Karpas-422 (cell line): ENCODE results near the gene FAM89B. TPM values are rescaled to one million over a fixed set of nuclear protein-coding genes. Genes with fewer than 3 reads are reported as not detected.

Source experiments
- DNase-seq: peaks from one replicate; pipeline ENCODE4 v3.0.0-alpha.2; 2015
- H2AFZ ChIP-seq: fragments of 200-600 bp; sonication (generic); 2 replicates; pipeline ENCODE4 v1.6.1; 2014; ENCODE audit warnings: antibody characterized with exemption, low read length, mixed read lengths
- H3K27ac ChIP-seq: fragments of 200-600 bp; sonication (generic); 2 replicates; pipeline ENCODE4 v1.5.1; 2014; ENCODE audit warnings: mild to moderate bottlenecking, low read length, moderate library complexity
- H3K27me3 ChIP-seq: fragments of 200-600 bp; sonication (generic); 2 replicates; pipeline ENCODE4 v1.6.1; 2014; ENCODE audit warnings: low read length, mixed read lengths
- H3K36me3 ChIP-seq: fragments of 200-600 bp; sonication (generic); 2 replicates; pipeline ENCODE4 v1.6.1; 2014; ENCODE audit warnings: low read length, mixed read lengths; ENCODE audit not compliant: insufficient read depth
- H3K4me1 ChIP-seq: fragments of 200-600 bp; sonication (generic); 2 replicates; pipeline ENCODE4 v1.6.1; 2014; ENCODE audit warnings: mild to moderate bottlenecking, low read length, mixed read lengths
- H3K4me2 ChIP-seq: fragments of 200-600 bp; sonication (generic); 2 replicates; pipeline ENCODE4 v1.6.1; 2014; ENCODE audit warnings: low read length, low read depth, mild to moderate bottlenecking; ENCODE audit not compliant: poor library complexity, severe bottlenecking
- H3K4me3 ChIP-seq: fragments of 200-600 bp; sonication (generic); 2 replicates; pipeline ENCODE4 v1.5.1; 2014; ENCODE audit warnings: mild to moderate bottlenecking, antibody characterized with exemption, low read length, mixed read lengths
- H3K79me2 ChIP-seq: fragments of 200-600 bp; sonication (generic); 2 replicates; pipeline ENCODE4 v1.6.1; 2014; ENCODE audit warnings: mild to moderate bottlenecking, low read length, mixed read lengths
- H3K9ac ChIP-seq: fragments of 200-600 bp; sonication (generic); 2 replicates; pipeline ENCODE4 v1.6.0; 2014; ENCODE audit warnings: low read length
- H3K9me2 ChIP-seq: fragments of 200-600 bp; sonication (generic), shearing (Covaris generic); replicated peaks from 2 replicates; pipeline ENCODE4 v1.6.0; 2014; ENCODE audit warnings: mild to moderate bottlenecking, low read length, moderate library complexity; ENCODE audit not compliant: insufficient read depth
- H3K9me3 ChIP-seq: fragments of 300-700, 200-600 bp; sonication (generic); 2 replicates; pipeline ENCODE4 v1.6.1; 2014; ENCODE audit warnings: low read length, mixed read lengths
- H4K20me1 ChIP-seq: fragments of 200-600 bp; sonication (generic); 2 replicates; pipeline ENCODE4 v1.6.1; 2014; ENCODE audit warnings: mild to moderate bottlenecking, antibody characterized with exemption, low read length, low read depth; ENCODE audit not compliant: insufficient read depth
- total RNA-seq: library from RNA; depleted of rRNA; stranded (reverse); fragments of >200 nt; shearing (Covaris generic); gene quantifications from 2 replicates; pipeline ENCODE4 v1.2.3, GENCODE V29; 2014; ENCODE audit warnings: low replicate concordance

The FAM89B gene
- total RNA-seq, 1 experiment from 2014 or later = 14.2 TPM

DNA sequence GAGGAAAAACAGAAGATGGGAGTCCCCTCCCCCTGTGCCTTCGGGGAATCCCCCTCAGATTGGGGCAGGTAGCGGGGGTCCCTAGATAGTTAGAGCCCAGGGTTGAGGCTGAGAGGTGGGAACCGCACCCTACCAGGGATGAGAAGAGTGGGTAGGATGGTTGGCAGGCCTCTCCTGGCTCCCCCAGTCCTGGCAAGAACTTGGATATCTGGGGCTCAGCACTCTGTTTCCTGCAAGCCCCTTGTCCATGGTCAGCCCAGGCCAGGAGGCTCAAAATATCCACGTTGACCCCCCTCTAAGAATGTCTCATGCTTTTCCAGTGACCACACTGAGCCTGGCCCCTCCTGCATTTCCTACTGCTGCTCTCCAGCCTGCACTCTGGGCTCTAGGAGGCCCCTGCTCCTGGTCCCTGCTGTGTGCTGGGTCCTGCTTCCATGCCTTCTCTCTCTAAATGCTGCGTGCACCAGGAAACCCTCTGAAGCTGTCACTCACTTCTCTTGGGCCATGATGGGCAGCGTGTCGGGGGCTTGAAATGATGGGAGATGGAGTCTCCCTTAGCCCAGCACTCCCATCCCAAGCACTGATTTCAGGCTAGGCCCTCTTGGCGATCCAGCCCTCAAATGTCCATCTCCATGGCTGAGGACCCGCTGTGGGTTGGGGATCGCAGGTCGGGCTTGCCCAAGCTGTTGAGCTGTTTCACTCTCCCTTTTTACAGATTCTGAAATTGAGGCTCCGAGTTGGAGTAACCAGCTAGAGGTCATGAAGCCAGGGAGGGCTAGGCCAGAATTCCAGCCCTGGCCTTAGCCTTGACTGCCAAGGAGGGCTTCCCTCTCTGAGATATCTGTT is 39.6 kb downstream of the FAM89B start:
- DNase-seq = no peak
- Histone ChIP-seq H3K9me3 (no peaks in the 10 kb centered on the region), H3K36me3 (peaks cover 3% of the 10 kb centered on the region; the same call in 1 of the 2 replicates), H3K9me2 (no peaks in the 10 kb centered on the region), H3K79me2 (peaks cover 46% of the 10 kb centered on the region), H3K4me3 (peak overlapping the region; percentile 92; the same call in 1 of the 2 replicates), H3K4me2 (peak overlapping the region; percentile 86), H3K27ac (no peak overlapping the region), H3K4me1 (peaks cover 29% of the 10 kb centered on the region), H2AFZ (no peak overlapping the region), H3K27me3 (no peaks in the 10 kb centered on the region), H4K20me1 (peaks cover 8% of the 10 kb centered on the region; the same call in 1 of the 2 replicates), H3K9ac (peak overlapping the region; percentile 80)

DNA sequence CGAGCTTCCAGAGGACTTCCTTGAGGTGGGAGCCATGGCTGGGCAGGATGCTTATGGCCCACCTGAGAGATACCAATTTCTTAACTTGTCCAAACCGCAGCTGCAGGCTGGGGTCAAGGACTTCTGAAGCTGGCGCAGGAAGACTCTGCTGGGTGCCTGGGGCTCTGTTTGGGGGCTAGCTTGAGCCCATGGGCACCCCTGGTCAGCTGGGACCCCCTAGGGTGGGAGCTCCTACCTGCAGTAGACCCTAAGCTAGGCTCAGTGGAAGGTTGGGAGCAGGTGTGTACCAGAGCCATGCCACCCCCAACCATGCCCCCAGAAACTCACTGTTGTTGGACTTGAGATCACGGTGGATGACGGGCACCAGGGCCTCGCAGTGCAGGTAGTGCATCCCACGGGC is 40.4 kb downstream of the FAM89B start:
- Histone ChIP-seq H3K9ac (peak overlapping the region; percentile 80), H3K4me1 (peaks cover 36% of the 10 kb centered on the region), H3K79me2 (peaks cover 54% of the 10 kb centered on the region), H3K27me3 (no peaks in the 10 kb centered on the region), H3K36me3 (0 out of 2 replicates have a peak, but pooled peaks cover 3% of the 10 kb centered on the region), H4K20me1 (peaks cover 16% of the 10 kb centered on the region), H3K4me3 (peak overlapping the region; percentile 92), H3K9me2 (no peaks in the 10 kb centered on the region), H3K27ac (no peak overlapping the region), H3K9me3 (no peaks in the 10 kb centered on the region), H2AFZ (no peak overlapping the region), H3K4me2 (peak overlapping the region; percentile 86)
- DNase-seq = no peak

DNA sequence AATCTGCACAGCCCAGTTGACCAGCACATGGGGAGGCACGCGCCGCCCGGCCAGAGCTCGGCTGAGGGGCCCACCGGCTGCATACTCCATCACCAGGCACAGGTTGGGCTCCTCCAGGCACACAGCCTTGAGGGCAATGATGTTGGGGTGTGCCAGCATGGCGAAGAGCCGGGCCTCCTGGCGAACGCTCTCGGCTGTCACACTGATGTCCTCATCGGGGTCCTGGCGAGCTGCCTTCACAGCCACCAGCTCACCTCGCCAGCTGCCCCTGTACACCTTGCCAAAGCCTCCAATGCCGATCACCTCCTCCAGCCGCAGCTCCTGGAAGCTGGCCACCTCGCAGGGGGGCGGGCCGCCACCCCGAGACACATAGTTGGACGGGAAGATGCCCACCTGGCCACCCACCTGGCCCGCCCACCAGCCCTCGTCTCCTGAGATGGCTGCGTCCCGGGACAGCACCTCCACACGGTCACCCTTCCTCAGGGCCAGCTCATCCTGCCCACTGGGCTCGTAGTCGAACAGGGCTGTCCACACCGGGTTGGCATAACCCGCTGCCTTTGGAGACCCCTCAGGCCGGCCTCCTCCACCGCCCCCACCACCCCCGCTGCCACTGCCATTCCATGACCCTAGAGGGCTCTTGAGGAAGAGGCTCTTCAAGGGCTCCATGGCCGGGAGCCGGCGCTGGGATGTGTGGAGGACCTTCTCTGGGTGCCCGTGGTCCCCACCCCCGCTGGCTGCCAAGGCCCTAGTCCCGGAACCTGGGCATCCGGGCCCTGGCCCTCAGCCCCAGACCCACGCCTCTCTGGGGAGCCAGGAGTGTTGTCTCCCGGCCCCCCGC is 41.0 kb downstream of the FAM89B start:
- Histone ChIP-seq H3K79me2 (peaks cover 60% of the 10 kb centered on the region), H2AFZ (no peak overlapping the region), H3K36me3 (0 out of 2 replicates have a peak, but pooled peaks cover 3% of the 10 kb centered on the region)

DNA sequence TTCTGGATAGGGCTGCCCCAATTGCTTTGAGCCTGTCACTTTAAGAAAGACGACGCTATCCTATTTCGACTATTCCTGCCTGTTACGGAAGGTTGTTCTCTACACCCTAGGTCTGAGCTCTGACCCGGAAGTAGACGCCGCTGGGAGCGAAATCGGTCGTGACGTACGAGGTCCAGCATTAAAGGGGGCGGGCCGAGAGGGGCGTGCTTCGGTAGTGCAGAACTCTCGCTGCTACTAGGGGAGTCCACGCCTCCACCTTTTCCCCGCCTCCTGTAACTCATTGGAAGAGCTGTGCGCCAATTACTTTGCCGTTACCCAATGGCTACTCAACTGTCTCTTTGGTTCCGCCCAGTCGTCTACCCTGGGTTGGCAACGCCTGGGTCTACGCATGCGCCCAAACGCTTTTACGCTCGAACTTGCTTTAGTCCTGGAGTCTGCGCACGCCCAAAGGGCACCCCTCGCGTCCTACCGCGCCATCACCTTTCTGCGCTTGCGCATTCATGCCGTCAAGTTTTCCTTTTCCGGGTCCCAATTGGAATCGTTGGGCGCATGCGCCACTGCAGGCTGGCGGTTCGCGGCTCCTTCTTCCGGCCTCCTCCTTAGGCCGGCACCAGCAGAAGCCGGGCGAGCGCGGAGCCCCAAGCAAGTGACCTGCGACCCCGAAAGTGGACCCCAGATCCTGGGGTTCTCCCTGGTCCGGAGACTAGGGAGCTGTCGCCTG is 43.1 kb downstream of the FAM89B start, which contains the start of gene PCNX3:
TSS of gene PCNX3 (plus strand) at position 548 of the 721 bp plus-strand sequence. CDS start 536 bp downstream, outside the sequence.
- Histone ChIP-seq H3K4me3 (peak within 1 kb of the TSS; percentile 92), H3K9me3 (no peaks in the 10 kb centered on the region), H3K79me2 (peaks cover 61% of the 10 kb centered on the region), H4K20me1 (peaks cover 29% of the 10 kb centered on the region), H2AFZ (no peak within 1 kb of the TSS), H3K27ac (peak within 1 kb of the TSS; percentile 83), H3K27me3 (no peaks in the 10 kb centered on the region), H3K9ac (peak within 1 kb of the TSS; percentile 90), H3K4me2 (peak within 1 kb of the TSS; percentile 98), H3K9me2 (no peaks in the 10 kb centered on the region), H3K4me1 (peaks cover 36% of the 10 kb centered on the region), H3K36me3 (0 out of 2 replicates have a peak, but pooled peaks cover 3% of the 10 kb centered on the region)
- peak; percentile 100 for DNase-seq

More for the DNA sequence above, 41.0 kb downstream of the FAM89B start:
- H3K9ac ChIP-seq = peak overlapping the region; percentile 80
- peak; percentile 57 for DNase-seq
- peak overlapping the region; percentile 86 for H3K4me2 ChIP-seq
- H3K4me1 ChIP-seq = peaks cover 36% of the 10 kb centered on the region
- peak overlapping the region; percentile 82 for H3K27ac ChIP-seq
- H3K27me3 ChIP-seq = no peaks in the 10 kb centered on the region
- no peaks in the 10 kb centered on the region for H3K9me3 ChIP-seq
- H4K20me1 ChIP-seq = peaks cover 21% of the 10 kb centered on the region
- peak overlapping the region; percentile 92 for H3K4me3 ChIP-seq
- no peaks in the 10 kb centered on the region for H3K9me2 ChIP-seq

DNA sequence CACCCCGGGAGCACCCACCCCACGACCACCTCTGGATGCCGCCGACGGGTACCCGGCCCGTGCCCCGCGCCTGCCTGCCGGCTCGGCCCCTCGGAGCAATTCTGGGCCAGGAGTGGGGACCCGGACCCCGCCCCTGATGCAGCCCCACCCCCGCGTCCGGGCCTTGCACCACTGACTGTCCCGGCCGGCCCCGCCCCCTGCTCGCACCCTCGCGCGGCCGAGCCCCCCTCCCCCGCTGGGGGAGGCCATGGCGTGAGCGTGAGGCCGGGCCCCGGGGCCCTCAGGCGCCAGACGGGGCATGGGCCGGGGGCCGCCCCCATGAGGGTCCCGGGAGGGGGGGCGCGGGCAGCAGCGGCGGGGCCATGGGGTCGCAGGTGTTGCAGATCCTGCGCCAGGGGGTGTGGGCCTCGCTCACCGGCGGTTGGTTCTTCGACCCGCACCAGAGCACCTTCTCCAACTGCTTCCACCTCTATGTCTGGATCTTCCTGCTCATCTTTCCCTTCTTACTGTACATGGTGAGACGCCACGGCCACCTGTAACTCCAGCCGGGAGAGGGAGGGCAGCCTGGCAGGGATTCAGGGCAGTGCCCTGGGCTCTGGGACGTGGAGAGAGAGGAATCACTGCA is 43.7 kb downstream of the FAM89B start:
- peak overlapping the region; percentile 98 for H3K4me2 ChIP-seq
- 0 out of 2 replicates have a peak, but pooled peaks cover 3% of the 10 kb centered on the region for H3K36me3 ChIP-seq
- no peak overlapping the region for H2AFZ ChIP-seq
- peaks cover 61% of the 10 kb centered on the region for H3K79me2 ChIP-seq
- no peaks in the 10 kb centered on the region for H3K9me2 ChIP-seq
- H3K4me3 ChIP-seq = peak overlapping the region; percentile 92
- H4K20me1 ChIP-seq = peaks cover 29% of the 10 kb centered on the region
- H3K4me1 ChIP-seq = peaks cover 35% of the 10 kb centered on the region
- H3K9ac ChIP-seq = peak overlapping the region; percentile 90
- no peaks in the 10 kb centered on the region for H3K9me3 ChIP-seq
- peak; percentile 84 for DNase-seq
- H3K27me3 ChIP-seq = no peaks in the 10 kb centered on the region
- peak overlapping the region; percentile 83 for H3K27ac ChIP-seq

DNA sequence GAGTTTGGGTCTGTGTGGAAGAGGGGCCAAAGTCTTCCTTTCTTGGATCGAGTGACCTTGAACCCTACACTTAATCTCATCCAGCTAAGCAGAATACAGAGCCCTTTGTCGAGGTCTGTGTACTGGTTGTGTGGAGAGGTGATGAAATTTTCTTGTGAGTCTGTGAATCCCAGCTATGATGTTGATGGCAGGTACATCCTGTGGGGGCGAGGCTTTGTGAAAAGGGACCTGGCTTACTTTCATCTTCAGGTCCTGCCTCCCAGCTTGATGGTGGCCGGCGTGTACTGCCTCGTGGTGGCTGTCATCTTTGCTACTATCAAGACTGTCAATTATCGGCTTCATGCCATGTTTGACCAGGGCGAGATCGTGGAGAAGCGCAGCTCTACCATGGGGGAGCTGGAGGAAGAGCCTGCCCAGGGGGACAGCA is 44.2 kb downstream of the FAM89B start:
- peak overlapping the region; percentile 83; the same call in 1 of the 2 replicates for H3K27ac ChIP-seq
- H2AFZ ChIP-seq = no peak overlapping the region
- H3K9me3 ChIP-seq = no peaks in the 10 kb centered on the region
- H3K4me3 ChIP-seq = peak overlapping the region; percentile 92
- H3K4me1 ChIP-seq = peaks cover 30% of the 10 kb centered on the region
- H3K9me2 ChIP-seq = no peaks in the 10 kb centered on the region
- H3K4me2 ChIP-seq = peak overlapping the region; percentile 98
- H3K36me3 ChIP-seq = 0 out of 2 replicates have a peak, but pooled peaks cover 3% of the 10 kb centered on the region
- peaks cover 29% of the 10 kb centered on the region for H4K20me1 ChIP-seq
- H3K27me3 ChIP-seq = no peaks in the 10 kb centered on the region
- H3K9ac ChIP-seq = peak overlapping the region; percentile 90
- H3K79me2 ChIP-seq = peaks cover 58% of the 10 kb centered on the region
- no peak for DNase-seq

DNA sequence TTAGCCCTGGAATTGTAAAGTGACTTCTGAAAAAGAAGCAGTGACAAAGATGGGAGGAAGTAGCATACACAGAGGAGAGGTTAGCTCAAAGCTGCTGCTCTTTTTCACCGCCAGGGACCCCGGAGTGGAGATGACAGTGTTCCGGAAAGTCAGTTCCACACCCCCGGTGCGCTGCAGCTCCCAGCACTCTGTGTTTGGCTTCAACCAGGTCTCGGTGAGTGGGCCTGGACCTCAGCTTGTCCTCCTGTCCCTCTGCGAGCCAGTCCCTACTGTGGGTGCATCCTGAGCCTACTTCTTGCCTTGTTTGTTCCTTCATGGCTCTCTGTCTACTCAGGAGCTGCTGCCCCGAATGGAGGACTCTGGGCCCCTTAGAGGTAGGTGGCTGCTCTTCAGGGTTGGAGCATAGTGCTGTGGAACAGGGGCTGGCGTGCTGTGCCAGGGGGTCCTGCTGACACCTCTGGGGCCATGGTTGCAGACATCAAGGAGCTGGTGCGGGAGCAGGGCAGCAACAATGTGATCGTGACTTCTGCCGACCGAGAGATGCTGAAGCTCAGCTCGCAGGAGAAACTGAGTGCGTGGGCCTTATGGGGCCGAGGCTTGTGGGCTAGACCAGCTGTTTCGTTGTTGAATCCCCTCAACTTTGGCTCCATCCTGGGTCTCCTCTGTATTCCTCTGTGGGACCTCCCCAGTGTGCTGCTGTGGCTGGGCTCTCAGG is 45.0 kb downstream of the FAM89B start:
- Histone ChIP-seq H3K9ac (peak overlapping the region; percentile 90), H3K36me3 (0 out of 2 replicates have a peak, but pooled peaks cover 3% of the 10 kb centered on the region), H3K9me2 (no peaks in the 10 kb centered on the region), H2AFZ (no peak overlapping the region), H3K4me1 (peaks cover 23% of the 10 kb centered on the region), H3K4me3 (peak overlapping the region; percentile 92), H3K9me3 (no peaks in the 10 kb centered on the region), H3K27ac (no peak overlapping the region), H3K27me3 (no peaks in the 10 kb centered on the region), H3K79me2 (peaks cover 51% of the 10 kb centered on the region), H3K4me2 (peak overlapping the region; percentile 98), H4K20me1 (peaks cover 29% of the 10 kb centered on the region)
- no peak for DNase-seq
